ENCODE data around the gene PLAU.

DNA sequence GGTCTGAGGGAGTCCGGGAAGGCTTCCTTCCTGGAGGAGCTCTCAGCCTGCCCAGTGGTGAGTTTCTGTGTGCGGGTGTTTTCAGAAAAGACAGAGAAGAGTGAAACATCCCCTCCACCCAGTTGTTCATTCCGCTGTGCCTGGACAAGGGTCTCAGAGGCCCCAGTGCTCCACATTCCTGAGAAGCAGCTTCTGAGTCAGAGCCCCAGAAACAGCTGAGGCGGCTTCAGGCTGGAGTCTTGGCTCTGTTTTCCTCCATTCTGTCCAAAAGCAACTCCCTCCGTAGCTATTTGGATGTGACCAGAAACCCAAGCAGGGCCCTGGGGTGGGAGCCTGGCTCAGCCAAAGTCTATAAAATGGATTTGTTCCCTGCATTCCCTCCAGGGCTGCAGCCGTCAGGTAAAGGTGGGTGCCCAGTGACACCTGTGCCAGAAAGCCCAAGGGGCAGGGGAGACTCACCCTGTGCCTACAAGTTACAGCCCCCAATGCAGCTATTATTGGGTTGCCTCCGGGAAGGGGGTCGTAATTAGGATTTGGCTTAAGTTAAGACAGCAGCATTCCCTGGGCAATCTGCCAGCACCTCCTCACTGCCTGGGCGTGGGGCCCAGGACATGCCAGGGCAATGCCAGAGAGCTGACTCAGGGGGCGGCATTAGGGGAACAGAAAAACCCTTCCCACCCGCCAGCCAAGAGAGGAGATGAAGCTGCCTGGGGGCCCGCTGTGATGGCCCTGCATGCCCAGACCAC lies 23.5 kb upstream of the PLAU start:
- TF ChIP-seq, protein P1, sequence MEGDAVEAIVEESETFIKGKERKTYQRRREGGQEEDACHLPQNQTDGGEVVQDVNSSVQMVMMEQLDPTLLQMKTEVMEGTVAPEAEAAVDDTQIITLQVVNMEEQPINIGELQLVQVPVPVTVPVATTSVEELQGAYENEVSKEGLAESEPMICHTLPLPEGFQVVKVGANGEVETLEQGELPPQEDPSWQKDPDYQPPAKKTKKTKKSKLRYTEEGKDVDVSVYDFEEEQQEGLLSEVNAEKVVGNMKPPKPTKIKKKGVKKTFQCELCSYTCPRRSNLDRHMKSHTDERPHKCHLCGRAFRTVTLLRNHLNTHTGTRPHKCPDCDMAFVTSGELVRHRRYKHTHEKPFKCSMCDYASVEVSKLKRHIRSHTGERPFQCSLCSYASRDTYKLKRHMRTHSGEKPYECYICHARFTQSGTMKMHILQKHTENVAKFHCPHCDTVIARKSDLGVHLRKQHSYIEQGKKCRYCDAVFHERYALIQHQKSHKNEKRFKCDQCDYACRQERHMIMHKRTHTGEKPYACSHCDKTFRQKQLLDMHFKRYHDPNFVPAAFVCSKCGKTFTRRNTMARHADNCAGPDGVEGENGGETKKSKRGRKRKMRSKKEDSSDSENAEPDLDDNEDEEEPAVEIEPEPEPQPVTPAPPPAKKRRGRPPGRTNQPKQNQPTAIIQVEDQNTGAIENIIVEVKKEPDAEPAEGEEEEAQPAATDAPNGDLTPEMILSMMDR (IDR thresholded peaks at IDR 0.05; ENCODE audit: extremely low read depth in 1 of 2, insufficient read depth in 1 of 2, low read depth in 1 of 2, low read length in 2 of 2), result no peak
- TF ChIP-seq, protein P2, sequence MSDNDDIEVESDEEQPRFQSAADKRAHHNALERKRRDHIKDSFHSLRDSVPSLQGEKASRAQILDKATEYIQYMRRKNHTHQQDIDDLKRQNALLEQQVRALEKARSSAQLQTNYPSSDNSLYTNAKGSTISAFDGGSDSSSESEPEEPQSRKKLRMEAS (IDR thresholded peaks at IDR 0.05; ENCODE audit: insufficient read depth, insufficient read length), result no peak
- no peak for TF ChIP-seq EZH2 (IDR thresholded peaks at IDR 0.05; ENCODE audit: borderline replicate concordance, low read depth, low read length, severe bottlenecking)
- TF ChIP-seq POLR2A (IDR thresholded peaks at IDR 0.05; ENCODE audit: low read depth, low read length), result no peak
